Vagina (tissue), 2 donors: ENCODE results near the gene ECI2. TPM values are rescaled to one million over a fixed set of nuclear protein-coding genes. Genes with fewer than 3 reads are reported as not detected.

Experiments used
- DNase-seq, 2 donors: peaks; one replicate each; pipeline ENCODE4 v3.0.0-alpha.2; 2017; ENCODE audit errors: extremely low spot score in 2 of 2
- H3K27ac ChIP-seq: fragments of 200-600 bp; sonication (generic); one replicate; pipeline ENCODE4 v1.5.1; 2019
- H3K27me3 ChIP-seq: fragments of 200-600 bp; sonication (generic); one replicate; pipeline ENCODE4 v1.5.1; 2019
- H3K36me3 ChIP-seq, 2 donors: fragments of 200-600 bp; sonication (generic); one replicate each; pipeline ENCODE4 v1.5.1; 2017 to 2019
- H3K4me1 ChIP-seq: fragments of 200-600 bp; sonication (generic); one replicate; pipeline ENCODE4 v1.5.1; 2019
- H3K4me3 ChIP-seq, 2 donors: fragments of 200-600 bp; sonication (generic); 1 replicate in 1 of 2; 2 replicates in 1 of 2; pipeline ENCODE4 v1.5.1; 2016 to 2019
- H3K9me3 ChIP-seq: fragments of 200-600 bp; sonication (generic); one replicate; pipeline ENCODE4 v1.5.1; 2019
- POLR2A ChIP-seq, 2 donors: fragments of 450-650 bp; IDR thresholded peaks; one replicate each; pipeline ENCODE4 v1.6.1; 2017; ENCODE audit warnings: antibody characterized with exemption in 2 of 2, mild to moderate bottlenecking in 2 of 2, moderate library complexity in 2 of 2
- POLR2AphosphoS5 ChIP-seq, 2 donors: sonication (generic); formaldehyde crosslinking; IDR thresholded peaks; one replicate each; pipeline ENCODE4 v1.9.0; 2017; ENCODE audit warnings: antibody characterized with exemption in 2 of 2, mild to moderate bottlenecking in 2 of 2, low read depth in 1 of 2; ENCODE audit not compliant: insufficient read depth in 1 of 2
- intact Hi-C: fragments of 100-400 bp; cut with DNase I; formaldehyde crosslinking; loops from one replicate; pipeline ENCODE4 v1.15.1; 2023
- total RNA-seq: library from RNA; depleted of rRNA; stranded (reverse); fragments of >200 nt; gene quantifications from one replicate; pipeline ENCODE4 v1.2.3, GENCODE V29; 2016
- TF ChIP-seq, protein P1 (sequence below), 3 experiments: fragments of 450-650 bp in 2 of 3; fragments of 200-600 bp in 1 of 3; sonication (generic) in 1 of 3; IDR thresholded peaks; one replicate each; pipeline ENCODE4 v1.5.1; 2017 to 2019; ENCODE audit warnings: antibody characterized with exemption in 3 of 3, mild to moderate bottlenecking in 2 of 3, moderate library complexity in 2 of 3

Gene ECI2
- total RNA-seq, 1 donor from 2014 or later = 30.7 TPM

DNA sequence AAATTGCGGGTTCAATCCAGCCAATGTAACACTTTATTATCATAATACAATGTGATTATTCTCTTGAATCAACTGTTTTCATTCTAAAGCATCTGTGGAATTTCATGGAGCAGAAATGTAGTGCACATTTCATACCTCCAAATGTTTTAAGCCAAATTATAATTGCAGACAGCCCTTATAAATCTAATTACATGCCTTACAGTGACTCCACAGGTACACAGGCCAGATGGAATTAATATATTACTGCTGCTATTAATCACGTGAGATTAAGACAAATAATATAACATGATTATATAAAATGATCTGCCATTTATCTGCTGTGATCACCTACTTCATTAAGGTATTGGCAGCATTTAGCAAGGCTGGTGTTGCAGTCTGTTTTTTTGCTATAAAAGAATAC is 9.7 kb upstream of the ECI2 start:
- Histone ChIP-seq H3K9me3 (no peaks in the 10 kb centered on the region), H3K36me3 (no peaks in the 10 kb centered on the region), H3K4me3 (no peak overlapping the region), H3K27ac (no peak overlapping the region), H3K27me3 (no peaks in the 10 kb centered on the region), H3K4me1 (no peaks in the 10 kb centered on the region)
- no peak for DNase-seq
- intact Hi-C loops = no loop called here
- no peak for TF ChIP-seq POLR2AphosphoS5 (IDR thresholded peaks at IDR 0.05; ENCODE audit: insufficient read depth in 1 of 2, low read depth in 1 of 2)
- no peak for TF ChIP-seq POLR2A (IDR thresholded peaks at IDR 0.05)
- TF ChIP-seq, protein P1, sequence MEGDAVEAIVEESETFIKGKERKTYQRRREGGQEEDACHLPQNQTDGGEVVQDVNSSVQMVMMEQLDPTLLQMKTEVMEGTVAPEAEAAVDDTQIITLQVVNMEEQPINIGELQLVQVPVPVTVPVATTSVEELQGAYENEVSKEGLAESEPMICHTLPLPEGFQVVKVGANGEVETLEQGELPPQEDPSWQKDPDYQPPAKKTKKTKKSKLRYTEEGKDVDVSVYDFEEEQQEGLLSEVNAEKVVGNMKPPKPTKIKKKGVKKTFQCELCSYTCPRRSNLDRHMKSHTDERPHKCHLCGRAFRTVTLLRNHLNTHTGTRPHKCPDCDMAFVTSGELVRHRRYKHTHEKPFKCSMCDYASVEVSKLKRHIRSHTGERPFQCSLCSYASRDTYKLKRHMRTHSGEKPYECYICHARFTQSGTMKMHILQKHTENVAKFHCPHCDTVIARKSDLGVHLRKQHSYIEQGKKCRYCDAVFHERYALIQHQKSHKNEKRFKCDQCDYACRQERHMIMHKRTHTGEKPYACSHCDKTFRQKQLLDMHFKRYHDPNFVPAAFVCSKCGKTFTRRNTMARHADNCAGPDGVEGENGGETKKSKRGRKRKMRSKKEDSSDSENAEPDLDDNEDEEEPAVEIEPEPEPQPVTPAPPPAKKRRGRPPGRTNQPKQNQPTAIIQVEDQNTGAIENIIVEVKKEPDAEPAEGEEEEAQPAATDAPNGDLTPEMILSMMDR (IDR thresholded peaks at IDR 0.05) = no peak

DNA sequence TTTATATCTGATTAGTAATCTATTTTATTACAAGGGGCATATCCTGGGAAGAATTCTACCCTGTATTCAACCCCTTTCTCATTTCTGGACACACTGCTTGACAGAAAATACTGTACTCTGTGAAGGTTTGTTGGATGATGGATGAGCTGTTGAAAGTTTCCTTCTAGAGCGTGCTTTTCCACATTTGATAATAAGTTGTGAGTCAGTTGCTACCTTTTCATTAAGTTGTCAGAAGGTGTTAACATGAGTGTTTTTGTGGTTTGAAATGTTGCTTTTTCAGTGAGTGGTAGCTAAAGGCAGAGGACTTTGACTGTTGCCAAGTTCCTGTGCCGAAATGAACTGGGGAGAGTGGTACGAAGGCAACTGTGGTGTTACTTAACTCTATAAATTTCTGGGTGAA is 3.9 kb upstream of the ECI2 start:
- TF ChIP-seq, protein P1 (IDR thresholded peaks at IDR 0.05) = no peak
- TF ChIP-seq POLR2A (IDR thresholded peaks at IDR 0.05) (no peak), POLR2AphosphoS5 (IDR thresholded peaks at IDR 0.05; ENCODE audit: insufficient read depth in 1 of 2, low read depth in 1 of 2) (no peak)
- H3K27ac ChIP-seq = no peak overlapping the region
- H3K9me3 ChIP-seq = no peaks in the 10 kb centered on the region
- peaks cover 13% of the 10 kb centered on the region for H3K4me1 ChIP-seq
- H3K36me3 ChIP-seq = no peaks in the 10 kb centered on the region
- no peaks in the 10 kb centered on the region for H3K27me3 ChIP-seq
- H3K4me3 ChIP-seq = no peak overlapping the region
- intact Hi-C loops = no loop called here
- DNase-seq = no peak

DNA sequence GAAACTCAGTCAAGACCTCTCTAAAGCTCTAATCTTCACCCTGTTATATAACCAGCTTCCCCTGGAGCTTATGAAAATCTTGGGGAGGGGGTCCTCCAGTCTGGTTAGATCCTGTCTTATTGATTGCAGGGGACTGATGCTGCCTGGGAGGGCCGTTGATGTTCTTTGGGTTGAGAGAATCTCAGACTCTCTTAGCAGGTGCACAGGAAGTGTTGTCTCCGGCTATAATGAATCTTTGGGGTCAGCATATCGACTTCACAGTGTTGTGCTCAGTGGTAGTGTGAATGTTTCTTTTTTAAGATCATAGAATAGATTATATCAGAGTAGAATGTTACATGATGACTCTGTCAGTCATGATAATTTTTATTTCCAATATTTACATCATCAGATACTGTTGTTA is 2.8 kb upstream of the ECI2 start:
- no peaks in the 10 kb centered on the region for H3K9me3 ChIP-seq
- H3K27me3 ChIP-seq = no peaks in the 10 kb centered on the region
- no peak for DNase-seq
- intact Hi-C loops = no loop called here
- TF ChIP-seq POLR2AphosphoS5 (IDR thresholded peaks at IDR 0.05; ENCODE audit: insufficient read depth in 1 of 2, low read depth in 1 of 2) = no peak
- TF ChIP-seq, protein P1 (IDR thresholded peaks at IDR 0.05) = no peak
- no peak for TF ChIP-seq POLR2A (IDR thresholded peaks at IDR 0.05)
- H3K4me1 ChIP-seq = peaks cover 23% of the 10 kb centered on the region
- H3K27ac ChIP-seq = no peak overlapping the region
- H3K36me3 ChIP-seq = no peaks in the 10 kb centered on the region
- H3K4me3 ChIP-seq = no peak overlapping the region

DNA sequence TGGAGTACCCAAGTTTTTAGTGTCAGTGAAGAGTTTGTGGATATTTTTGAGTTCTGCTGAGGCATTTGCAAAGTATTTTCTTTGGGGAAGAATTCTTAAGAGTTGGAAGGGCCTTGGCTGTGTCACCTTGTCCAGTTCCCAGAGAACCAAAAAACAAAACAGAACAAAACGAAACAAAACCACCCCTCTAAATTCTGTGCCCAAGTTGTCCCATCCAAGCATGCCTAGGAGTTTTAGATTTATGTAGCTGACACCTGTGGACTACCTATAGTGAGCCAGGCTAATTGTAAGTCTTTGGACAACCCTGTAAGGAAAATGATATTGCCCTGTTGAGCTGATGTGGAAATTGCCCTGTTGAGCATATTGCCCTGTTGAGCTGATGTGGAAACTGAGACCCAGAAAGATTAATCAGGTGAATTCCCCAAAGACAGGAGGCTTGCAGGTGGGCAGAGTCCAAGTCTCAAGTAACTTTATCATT is 1.0 kb upstream of the ECI2 start:
- Histone ChIP-seq H3K36me3 (peaks cover 0 to 7% of the 10 kb centered on the region in 2 donors), H3K27ac (peak overlapping the region; percentile 79), H3K4me1 (peaks cover 30% of the 10 kb centered on the region), H3K9me3 (no peaks in the 10 kb centered on the region), H3K4me3 (peak overlapping the region; percentile 90 to 92), H3K27me3 (no peaks in the 10 kb centered on the region)
- TF ChIP-seq POLR2A (IDR thresholded peaks at IDR 0.05) (no peak), POLR2AphosphoS5 (IDR thresholded peaks at IDR 0.05; ENCODE audit: insufficient read depth in 1 of 2, low read depth in 1 of 2) (no peak)
- TF ChIP-seq, protein P1 (IDR thresholded peaks at IDR 0.05) = no peak
- no peak for DNase-seq
- intact Hi-C loops = no loop called here

DNA sequence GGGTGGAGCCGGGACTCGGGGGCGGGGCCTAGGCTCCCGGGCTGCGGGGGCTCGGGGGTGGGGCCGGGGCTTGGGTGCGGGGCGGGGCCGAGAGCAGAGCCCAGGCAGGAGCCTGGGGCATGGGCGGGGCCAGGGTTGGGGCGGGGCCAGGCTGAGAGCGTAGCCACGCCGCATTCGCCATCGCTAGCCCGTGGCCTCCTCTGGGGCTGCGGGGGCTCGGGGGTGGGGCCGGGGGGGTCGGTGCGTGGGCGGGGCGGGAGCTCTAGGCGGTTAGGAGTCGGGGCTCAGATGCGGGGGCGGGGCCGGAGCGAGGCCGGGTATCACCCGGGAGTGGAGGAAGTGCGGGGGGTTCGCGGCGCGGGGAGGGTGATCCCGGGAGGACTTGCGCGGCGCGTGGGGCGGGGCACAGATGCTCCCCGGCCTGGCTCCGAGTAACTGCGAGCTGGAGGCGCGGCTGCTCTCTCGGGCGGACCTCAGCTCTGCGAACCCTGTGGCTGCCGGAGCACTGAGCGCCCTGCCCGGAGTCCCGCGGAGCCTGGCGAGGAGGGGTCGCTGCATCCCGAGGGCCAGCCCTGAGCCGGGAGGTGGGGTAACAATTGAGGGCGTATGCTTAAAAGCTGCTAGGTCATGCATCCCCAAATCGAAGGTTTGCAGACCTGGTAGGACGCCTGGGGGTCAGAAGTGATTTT is 434 bp upstream of the ECI2 start:
- Histone ChIP-seq H3K4me1 (peaks cover 30% of the 10 kb centered on the region), H3K4me3 (peak overlapping the region; percentile 90 to 92), H3K36me3 (peaks cover 0 to 7% of the 10 kb centered on the region in 2 donors), H3K27ac (peak overlapping the region; percentile 79), H3K27me3 (no peaks in the 10 kb centered on the region), H3K9me3 (no peaks in the 10 kb centered on the region)
- DNase-seq = peak in 1 of 2 donors; percentile 98
- TF ChIP-seq, protein P1 (IDR thresholded peaks at IDR 0.05) = no peak
- TF ChIP-seq POLR2AphosphoS5 (IDR thresholded peaks at IDR 0.05; ENCODE audit: insufficient read depth in 1 of 2, low read depth in 1 of 2) = peak; percentile 40 to 83
- TF ChIP-seq POLR2A (IDR thresholded peaks at IDR 0.05) = peak in 1 of 2 donors; percentile 71
- intact Hi-C loops = no loop called here
